ENCODE data around the gene CTR9.

Gene CTR9

GRCh38 chr11:10806206-10806605, 55.2 kb downstream of the CTR9 start:
- TF ChIP-seq, protein P1, sequence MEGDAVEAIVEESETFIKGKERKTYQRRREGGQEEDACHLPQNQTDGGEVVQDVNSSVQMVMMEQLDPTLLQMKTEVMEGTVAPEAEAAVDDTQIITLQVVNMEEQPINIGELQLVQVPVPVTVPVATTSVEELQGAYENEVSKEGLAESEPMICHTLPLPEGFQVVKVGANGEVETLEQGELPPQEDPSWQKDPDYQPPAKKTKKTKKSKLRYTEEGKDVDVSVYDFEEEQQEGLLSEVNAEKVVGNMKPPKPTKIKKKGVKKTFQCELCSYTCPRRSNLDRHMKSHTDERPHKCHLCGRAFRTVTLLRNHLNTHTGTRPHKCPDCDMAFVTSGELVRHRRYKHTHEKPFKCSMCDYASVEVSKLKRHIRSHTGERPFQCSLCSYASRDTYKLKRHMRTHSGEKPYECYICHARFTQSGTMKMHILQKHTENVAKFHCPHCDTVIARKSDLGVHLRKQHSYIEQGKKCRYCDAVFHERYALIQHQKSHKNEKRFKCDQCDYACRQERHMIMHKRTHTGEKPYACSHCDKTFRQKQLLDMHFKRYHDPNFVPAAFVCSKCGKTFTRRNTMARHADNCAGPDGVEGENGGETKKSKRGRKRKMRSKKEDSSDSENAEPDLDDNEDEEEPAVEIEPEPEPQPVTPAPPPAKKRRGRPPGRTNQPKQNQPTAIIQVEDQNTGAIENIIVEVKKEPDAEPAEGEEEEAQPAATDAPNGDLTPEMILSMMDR (IDR thresholded peaks at IDR 0.05; ENCODE audit: low read depth, low read length) = no peak
- TF ChIP-seq MAX (IDR thresholded peaks at IDR 0.05; ENCODE audit: low read depth, low read length) (no peak), MYC (IDR thresholded peaks at IDR 0.05; ENCODE audit: low read depth, low read length) (no peak), POLR2A (IDR thresholded peaks at IDR 0.05; ENCODE audit: extremely low read depth, insufficient read length) (no peak)
- peak overlapping the region; percentile 89 for H3K4me3 ChIP-seq (ENCODE audit: low read depth, low read length)
- DNase-seq (ENCODE audit: low read depth) = no peak

- peak; percentile 70 for DNase-seq (ENCODE audit: low read depth)
- H3K4me3 ChIP-seq (ENCODE audit: low read depth, low read length) = peak overlapping the region; percentile 89
- TF ChIP-seq, protein P1 (IDR thresholded peaks at IDR 0.05; ENCODE audit: low read depth, low read length) = no peak
- peak; percentile 54 for TF ChIP-seq MYC (IDR thresholded peaks at IDR 0.05; ENCODE audit: low read depth, low read length)
- peak; percentile 51; the same call in 1 of the 2 replicates for TF ChIP-seq MAX (IDR thresholded peaks at IDR 0.05; ENCODE audit: low read depth, low read length)
These were observed 56.6 kb downstream of the CTR9 start for GRCh38 chr11:10807493-10808234.

DNA sequence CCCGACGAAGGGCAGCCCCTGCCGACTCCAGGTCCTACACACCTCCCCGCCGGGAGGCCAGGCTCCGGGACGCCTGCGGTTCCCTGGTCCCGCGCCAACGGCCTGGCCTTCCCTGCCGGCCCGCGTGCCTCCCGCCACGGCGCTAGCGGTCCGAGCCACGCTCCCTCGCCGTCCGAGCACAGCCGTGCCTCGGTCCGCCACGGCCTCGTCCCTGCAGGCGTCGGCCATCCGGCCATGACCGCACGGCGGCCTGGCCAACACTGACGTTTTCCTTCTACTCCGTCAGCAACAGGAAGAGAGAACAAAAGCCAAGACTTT, 57.1 kb downstream of the CTR9 start:
- TF ChIP-seq MYC (IDR thresholded peaks at IDR 0.05; ENCODE audit: low read depth, low read length) (no peak), MAX (IDR thresholded peaks at IDR 0.05; ENCODE audit: low read depth, low read length) (0 out of 2 replicates have a peak, but pooled peaks have one; percentile 3)
- DNase-seq (ENCODE audit: low read depth) = no peak
- H3K4me3 ChIP-seq (ENCODE audit: low read depth, low read length) = peak overlapping the region; percentile 89

DNA sequence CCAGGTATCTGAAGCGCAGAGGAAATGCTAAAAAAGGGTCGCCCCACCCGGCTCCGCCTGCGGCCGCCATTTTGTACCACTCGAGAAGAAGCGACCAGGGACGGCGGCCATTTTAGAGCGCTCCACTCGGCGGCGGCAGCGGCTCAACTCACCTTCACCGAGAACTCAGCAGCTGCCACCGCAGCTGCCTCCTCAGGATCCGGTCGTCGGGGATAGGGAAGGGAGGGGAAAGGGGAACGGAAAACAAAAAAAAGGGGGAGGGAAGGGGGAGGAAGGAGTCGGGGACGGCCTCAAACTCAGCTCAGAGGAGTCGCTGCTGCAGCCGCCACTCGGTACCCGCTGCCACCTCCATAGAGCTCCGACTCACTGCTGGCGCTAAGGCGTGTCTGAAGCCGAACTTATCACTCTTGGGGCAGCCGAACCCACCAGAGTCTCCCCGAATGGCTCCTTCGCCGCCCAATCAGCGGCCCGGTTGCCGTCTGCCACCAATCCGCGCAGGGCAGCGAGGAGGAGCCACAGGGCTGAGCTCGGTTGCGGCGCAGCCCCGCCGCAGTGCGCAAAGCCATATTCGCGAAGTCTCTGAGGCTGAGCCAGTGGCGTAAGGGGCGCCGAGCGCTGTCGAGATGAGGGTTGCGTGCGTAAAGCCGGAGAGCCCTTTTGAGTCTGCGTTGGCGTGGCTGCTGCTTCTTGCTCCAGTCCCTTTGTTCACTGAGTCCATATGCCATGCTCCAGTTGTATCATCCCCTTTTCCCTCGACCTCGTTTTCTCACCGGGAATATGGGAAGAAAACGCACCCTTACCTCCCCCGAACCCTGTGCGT, 57.7 kb downstream of the CTR9 start, which contains the start of gene EIF4G2:
EIF4G2 (minus strand) TSS at position 374 of the 820 bp plus-strand sequence.
- peak within 1 kb of the TSS; percentile 89 for H3K4me3 ChIP-seq (ENCODE audit: low read depth, low read length)
- TF ChIP-seq POLR2A (IDR thresholded peaks at IDR 0.05; ENCODE audit: extremely low read depth, insufficient read length) (peak; percentile 99), MYC (IDR thresholded peaks at IDR 0.05; ENCODE audit: low read depth, low read length) (peak; percentile 74), MAX (IDR thresholded peaks at IDR 0.05; ENCODE audit: low read depth, low read length) (peak; percentile 81)
- TF ChIP-seq, protein P1 (IDR thresholded peaks at IDR 0.05; ENCODE audit: low read depth, low read length) = no peak
- peak; percentile 99 for DNase-seq (ENCODE audit: low read depth)

DNA sequence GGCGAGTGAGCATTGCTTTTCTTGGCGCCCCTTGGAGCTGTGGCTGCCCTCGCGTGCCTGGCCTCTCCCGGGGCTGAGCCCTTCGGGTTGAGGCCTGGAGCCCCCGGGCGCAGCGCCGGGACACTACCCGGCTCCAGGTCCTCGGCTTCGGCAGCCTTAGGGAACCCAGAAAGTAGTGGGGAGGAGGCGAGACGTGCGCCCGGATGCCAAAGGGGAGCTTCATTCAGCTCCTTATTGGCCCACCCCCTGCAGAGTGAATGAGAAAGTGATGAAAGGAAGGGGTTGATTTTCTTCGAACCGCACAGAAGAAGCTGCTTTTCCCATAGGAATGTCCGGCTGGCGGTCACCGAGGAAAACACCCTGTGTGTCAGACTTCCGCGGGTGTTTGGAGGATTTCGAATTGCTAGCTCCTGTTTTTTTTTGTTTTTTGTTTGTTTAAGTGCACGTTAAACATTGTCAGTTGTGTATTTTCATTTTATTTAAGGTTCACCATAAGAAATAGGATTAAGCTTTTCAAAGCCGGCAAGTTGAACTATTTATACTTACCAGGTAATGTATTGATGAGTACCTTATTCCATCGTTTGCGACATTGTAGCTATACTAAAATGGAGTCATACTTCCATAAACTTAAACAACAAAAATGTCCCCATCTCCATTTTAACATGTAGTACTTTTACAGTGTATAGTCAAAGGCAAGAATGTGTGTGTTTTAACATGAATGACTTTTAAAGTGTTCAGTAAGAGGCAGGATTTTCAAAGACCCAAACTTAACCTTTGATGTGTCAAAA, 58.5 kb downstream of the CTR9 start:
- TF ChIP-seq POLR2A (IDR thresholded peaks at IDR 0.05; ENCODE audit: extremely low read depth, insufficient read length) (no peak), MYC (IDR thresholded peaks at IDR 0.05; ENCODE audit: low read depth, low read length) (peak; percentile 2; the same call in 1 of the 2 replicates)
- peak overlapping the region; percentile 78 for H3K4me3 ChIP-seq (ENCODE audit: low read depth, low read length)
- DNase-seq (ENCODE audit: low read depth) = no peak

- no peak for DNase-seq (ENCODE audit: low read depth)
- H3K4me3 ChIP-seq (ENCODE audit: low read depth, low read length) = no peak overlapping the region
These were observed 62.9 kb downstream of the CTR9 start for GRCh38 chr11:10813945-10814344.

More at GRCh38 chr11:10813945-10814344, 62.9 kb downstream of the CTR9 start:
- TF ChIP-seq POLR2A (IDR thresholded peaks at IDR 0.05; ENCODE audit: extremely low read depth, insufficient read length) (no peak), MYC (IDR thresholded peaks at IDR 0.05; ENCODE audit: low read depth, low read length) (no peak), MAX (IDR thresholded peaks at IDR 0.05; ENCODE audit: low read depth, low read length) (no peak)
- TF ChIP-seq, protein P1 (IDR thresholded peaks at IDR 0.05; ENCODE audit: low read depth, low read length) = no peak

Data from NB4 (cell line).